Omental fat pad (tissue), 4 donors: ENCODE data around the gene CBY1. TPM values are rescaled to one million over a fixed set of nuclear protein-coding genes. Genes with fewer than 3 reads are reported as not detected.

Experiments
- ATAC-seq: fragments of 150-250 bp; one replicate; pipeline ENCODE4 v1.9.1; 2016; ENCODE audit warnings: mild to moderate bottlenecking, moderate library complexity; ENCODE audit not compliant: low FRiP score
- DNase-seq: peaks from one replicate; pipeline ENCODE4 v3.0.0-alpha.2; 2019; ENCODE audit warnings: low spot score
- CTCF ChIP-seq, 3 donors: fragments of 450-650 bp; IDR thresholded peaks; one replicate each; pipeline ENCODE4 v1.5.1; 2016 to 2017; ENCODE audit warnings: antibody characterized with exemption in 3 of 3, mild to moderate bottlenecking in 3 of 3, moderate library complexity in 2 of 3
- total RNA-seq, 4 donors: library from RNA; depleted of rRNA; stranded (reverse); fragments of >200 nt; gene quantifications; one replicate each; pipeline ENCODE4 v1.1.0, GENCODE V29; 2016

The CBY1 gene
- total RNA-seq, 4 donors from 2014 or later: 7.6 to 25.9 (median 17.4) TPM

- no peak for TF ChIP-seq CTCF (IDR thresholded peaks at IDR 0.05)
- ATAC-seq (no peak), DNase-seq (no peak)
Observed at GRCh38 chr22:38721551-38721950, 65.1 kb downstream of the CBY1 start.

Other genes starting within 250 kb of the CBY1 start
- gene KCNJ4, start 201.4 kb upstream of the CBY1 start, total RNA-seq: under 1 TPM in 2 of 4 donors, not detected in 2; 0.28 to 0.84 TPM
- gene KDELR3, start 188.5 kb upstream of the CBY1 start, total RNA-seq: 10 to 100 TPM; 10.2 to 30.6 (median 15.1) TPM
- gene DDX17, start 150.3 kb upstream of the CBY1 start, total RNA-seq: 100 to 1,000 TPM; 330 to 572 (median 383) TPM
- gene DMC1, start 86.5 kb upstream of the CBY1 start, total RNA-seq: 1 to 10 TPM in 1 of 4 donors, under 1 TPM in 2, not detected in 1; 0.84 to 1.4 (median 0.84) TPM
- 1 to 10 TPM in 1 of 4 donors, under 1 TPM in 3; 0.24 to 7.3 (median 0.73) TPM for gene FAM227A, start 246 bp upstream of the CBY1 start, total RNA-seq
- gene TOMM22, start 25.3 kb downstream of the CBY1 start, total RNA-seq: 10 to 100 TPM; 33.4 to 48.4 (median 40.0) TPM
- gene JOSD1, start 44.3 kb downstream of the CBY1 start, total RNA-seq: 100 to 1,000 TPM in 1 of 4 donors, 10 to 100 TPM in 3; 61.9 to 130 (median 66.3) TPM
- 10 to 100 TPM; 31.3 to 75.7 (median 51.4) TPM for gene GTPBP1, start 49.3 kb downstream of the CBY1 start, total RNA-seq
- 100 to 1,000 TPM; 302 to 509 (median 347) TPM for gene SUN2, start 99.4 kb downstream of the CBY1 start, total RNA-seq
- 10 to 100 TPM in 2 of 4 donors, 1 to 10 TPM in 2; 6.7 to 12.8 (median 9.4) TPM for gene DNAL4, start 137.5 kb downstream of the CBY1 start, total RNA-seq
- 1 to 10 TPM; 2.4 to 3.8 (median 3.0) TPM for gene NPTXR, start 187.4 kb downstream of the CBY1 start, total RNA-seq
- 10 to 100 TPM; 27.4 to 59.6 (median 34.9) TPM for gene CBX6, start 215.6 kb downstream of the CBY1 start, total RNA-seq